ENCODE data around the gene HDAC7.
"Not testable (repeated sequence)": the region's sequence is repeated elsewhere in the genome, so short reads cannot be mapped to it uniquely, and the experiment has no call there.

The HDAC7 gene

GRCh38 chr12:47812797-47813510 is 6.7 kb downstream of the HDAC7 start:
- peak; percentile 90 for DNase-seq (ENCODE audit: low read depth)

- DNase-seq (ENCODE audit: low read depth), result no peak
Measured at GRCh38 chr12:47811581-47812484, 7.9 kb downstream of the HDAC7 start.

- no peak for DNase-seq (ENCODE audit: low read depth)
Measured at GRCh38 chr12:47811072-47811396, 8.7 kb downstream of the HDAC7 start.

- DNase-seq (ENCODE audit: low read depth), result not testable (repeated sequence)
Measured at GRCh38 chr12:47809518-47809917, 10.2 kb downstream of the HDAC7 start.

GRCh38 chr12:47808574-47809365 is 10.9 kb downstream of the HDAC7 start:
- DNase-seq (ENCODE audit: low read depth), result no peak

GRCh38 chr12:47808050-47808449 is 11.7 kb downstream of the HDAC7 start:
- peak; percentile 68 for DNase-seq (ENCODE audit: low read depth)

GRCh38 chr12:47807338-47807737 is 12.4 kb downstream of the HDAC7 start:
- DNase-seq (ENCODE audit: low read depth), result no peak

- DNase-seq (ENCODE audit: low read depth), result no peak
Measured at GRCh38 chr12:47805417-47805816, 14.3 kb downstream of the HDAC7 start.

GRCh38 chr12:47804171-47804570 is 15.5 kb downstream of the HDAC7 start:
- no peak for DNase-seq (ENCODE audit: low read depth)

- DNase-seq (ENCODE audit: low read depth), result no peak
Measured at GRCh38 chr12:47803191-47803875, 16.4 kb downstream of the HDAC7 start.

- no peak for DNase-seq (ENCODE audit: low read depth)
Measured at GRCh38 chr12:47802312-47802711, 17.4 kb downstream of the HDAC7 start.

GRCh38 chr12:47801904-47802246 is 17.8 kb downstream of the HDAC7 start:
- DNase-seq (ENCODE audit: low read depth), result no peak

GRCh38 chr12:47801170-47801903 is 18.4 kb downstream of the HDAC7 start:
- DNase-seq (ENCODE audit: low read depth), result no peak

- no peak for DNase-seq (ENCODE audit: low read depth)
Measured at GRCh38 chr12:47800582-47800981, 19.1 kb downstream of the HDAC7 start.

GRCh38 chr12:47799357-47799955 is 20.2 kb downstream of the HDAC7 start:
- no peak for DNase-seq (ENCODE audit: low read depth)

GRCh38 chr12:47798382-47798948 is 21.2 kb downstream of the HDAC7 start:
- no peak for DNase-seq (ENCODE audit: low read depth)

- no peak for DNase-seq (ENCODE audit: low read depth)
Measured at GRCh38 chr12:47797441-47797840, 22.3 kb downstream of the HDAC7 start.

GRCh38 chr12:47795814-47796411 is 23.8 kb downstream of the HDAC7 start:
- no peak for DNase-seq (ENCODE audit: low read depth)

GRCh38 chr12:47795121-47795813 is 24.4 kb downstream of the HDAC7 start:
- no peak for DNase-seq (ENCODE audit: low read depth)

- DNase-seq (ENCODE audit: low read depth), result no peak
Measured at GRCh38 chr12:47794679-47795078, 25.0 kb downstream of the HDAC7 start.

Measured in stimulated activated CD8-positive, alpha-beta memory T cell treated with anti-CD3 and anti-CD28 coated beads, Interleukin-12 subunit alpha, Interleukin-12 subunit beta, amount 100 ng/mL, for 4 hours (primary cell).